GM18870 (cell line): Measurements from ENCODE around the gene MSX1.

Experiments
- ATAC-seq: cut with Tn5 transposase; IDR thresholded peaks from one replicate; pipeline ENCODE4 v1.9.1; 2021; ENCODE audit warnings: moderate library complexity; ENCODE audit not compliant: unreplicated experiment

The MSX1 gene

GRCh38 chr4:4868758-4869723 lies 9.6 kb downstream of the MSX1 start:
- ATAC-seq, result no peak

DNA sequence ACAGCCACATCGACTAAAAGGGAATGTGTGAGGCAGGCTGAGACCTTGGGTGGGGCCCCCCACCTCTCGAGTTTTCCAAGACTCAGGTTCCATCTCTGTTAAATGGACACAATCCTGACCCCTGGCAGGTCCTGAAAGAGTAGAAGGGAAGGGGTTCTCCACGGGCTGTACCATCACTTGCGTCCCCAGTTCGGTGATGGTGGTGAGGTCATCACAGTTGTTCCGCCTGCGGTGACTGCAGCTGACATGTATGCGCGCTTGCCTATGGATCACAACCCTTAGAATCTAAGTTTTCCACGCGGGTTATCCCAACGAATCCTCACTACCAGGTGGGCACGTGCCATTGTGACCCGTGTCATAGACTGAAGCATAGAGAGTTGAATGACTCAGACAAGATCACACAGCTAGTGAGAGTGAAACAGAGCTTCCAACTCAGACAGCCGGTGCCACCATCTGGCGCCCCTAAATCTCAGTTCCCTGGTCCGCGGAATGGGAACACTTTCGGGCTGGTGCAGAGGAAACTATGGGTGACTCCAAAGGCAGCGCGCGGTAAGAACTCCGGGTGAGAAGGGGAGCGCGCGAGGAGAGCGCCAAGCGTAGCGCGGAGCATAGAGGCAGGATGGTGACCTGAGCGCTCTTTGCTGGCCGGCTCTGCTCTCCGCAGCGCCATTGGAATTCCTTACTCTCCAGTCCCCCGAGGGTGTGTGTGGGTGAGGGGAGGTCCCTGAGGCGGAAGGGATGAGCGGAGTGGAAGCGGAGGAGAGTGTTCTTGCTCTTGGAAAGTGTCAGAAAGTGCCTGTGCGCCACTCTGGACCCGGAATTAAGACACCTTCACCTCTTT lies 10.5 kb downstream of the MSX1 start:
- ATAC-seq, result no peak

- no peak for ATAC-seq
Measured at GRCh38 chr4:4870576-4871241, 11.2 kb downstream of the MSX1 start.

DNA sequence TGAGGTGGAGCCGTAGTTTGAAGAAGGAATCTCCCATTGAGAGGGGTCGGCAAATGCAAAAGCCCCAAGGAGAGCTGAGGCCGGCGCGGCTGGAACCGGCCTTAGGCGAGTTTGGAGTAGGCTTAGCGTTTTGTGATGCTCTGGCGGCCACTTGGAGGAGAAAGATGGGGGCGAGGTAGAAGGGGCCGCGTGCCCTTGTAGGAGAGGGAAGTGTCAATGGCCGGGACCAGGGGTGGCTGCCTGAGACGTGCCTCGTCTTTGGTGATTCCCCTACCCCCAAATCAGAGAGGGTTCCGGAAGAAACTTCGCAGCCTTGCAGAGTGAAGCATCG lies 11.7 kb downstream of the MSX1 start:
- no peak for ATAC-seq

DNA sequence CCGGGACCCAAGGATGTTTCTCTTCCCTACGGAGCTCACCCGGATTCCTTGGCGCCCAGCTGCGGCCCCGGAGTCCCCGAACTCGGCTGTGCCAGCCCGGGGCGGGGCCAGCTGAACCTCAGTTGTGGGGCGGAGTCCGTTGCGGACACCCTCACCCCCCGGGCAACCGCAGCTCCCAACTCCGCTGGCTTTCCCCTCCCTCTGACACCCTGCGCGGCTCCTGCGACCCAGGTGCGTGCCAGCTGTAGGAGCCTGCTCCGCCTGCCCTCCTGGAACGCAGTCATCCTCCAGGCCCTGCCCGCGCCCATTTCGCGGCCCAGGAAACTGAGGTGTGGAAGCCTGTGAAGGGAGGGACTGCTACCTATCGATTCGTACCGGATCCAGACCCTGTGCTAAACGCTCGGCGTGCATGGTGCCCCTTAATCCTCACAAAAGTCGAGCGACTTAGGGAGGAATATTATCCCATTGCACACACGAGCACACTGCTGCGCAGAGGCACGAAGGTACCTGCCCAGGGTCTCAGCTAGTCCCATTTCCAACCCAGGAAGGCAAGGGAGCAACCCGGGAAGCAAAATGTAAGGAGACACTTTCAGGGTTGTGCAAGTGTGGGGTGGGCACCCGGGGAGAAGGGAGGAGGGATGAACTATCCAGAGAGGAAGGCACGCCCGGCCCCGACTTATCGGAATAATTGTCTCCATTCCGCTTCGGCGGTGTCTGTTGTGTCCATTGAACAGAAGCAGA lies 12.3 kb downstream of the MSX1 start:
- ATAC-seq, result no peak

DNA sequence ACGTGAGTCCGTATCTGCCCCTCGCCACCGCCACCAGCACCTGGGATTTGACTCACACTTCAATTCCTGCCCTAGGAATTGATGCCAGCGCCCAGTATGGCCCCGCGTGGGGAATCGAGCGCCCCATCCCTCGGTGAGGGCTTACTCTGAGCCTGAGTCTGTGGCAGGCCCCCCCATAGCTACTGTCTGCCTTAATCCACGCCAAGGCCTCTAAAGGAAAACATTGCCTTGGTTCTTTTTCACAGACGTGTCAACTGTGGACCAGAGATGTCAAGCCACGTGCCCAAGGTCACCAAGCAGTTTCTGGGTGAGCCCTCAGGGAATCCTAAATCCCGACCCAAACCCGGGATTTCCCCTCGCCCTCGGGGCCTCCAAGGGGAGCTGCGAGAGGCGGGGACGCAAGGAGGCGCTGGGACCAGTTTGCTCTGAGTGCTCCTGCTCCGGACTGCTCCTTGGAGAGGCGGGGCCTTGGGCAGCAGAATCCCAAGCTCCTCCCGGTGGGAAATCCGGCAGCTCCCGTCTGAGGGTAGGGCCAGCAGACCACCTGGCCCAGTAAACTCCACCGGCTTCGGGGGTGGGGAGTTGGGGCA lies 12.9 kb downstream of the MSX1 start:
- no peak for ATAC-seq

DNA sequence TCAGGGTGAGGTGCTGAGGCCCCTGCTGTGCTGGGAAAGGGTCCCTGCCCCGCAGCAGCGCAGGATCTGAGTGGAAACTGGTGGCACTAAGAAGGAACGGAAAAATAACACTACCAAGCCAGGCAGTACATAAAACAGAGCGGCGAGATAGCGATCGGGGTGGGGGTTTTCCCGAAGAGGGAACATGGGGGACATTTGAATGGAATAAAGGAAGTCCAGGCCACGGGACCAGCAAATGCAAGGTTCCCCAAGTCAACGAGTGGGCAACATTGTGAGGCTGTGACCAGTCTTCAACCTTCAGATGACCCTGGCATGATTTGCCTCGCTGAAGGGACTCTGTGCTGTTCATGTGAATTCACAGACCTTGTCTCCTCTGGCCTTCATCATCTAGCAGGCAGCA lies 13.7 kb downstream of the MSX1 start:
- no peak for ATAC-seq

DNA sequence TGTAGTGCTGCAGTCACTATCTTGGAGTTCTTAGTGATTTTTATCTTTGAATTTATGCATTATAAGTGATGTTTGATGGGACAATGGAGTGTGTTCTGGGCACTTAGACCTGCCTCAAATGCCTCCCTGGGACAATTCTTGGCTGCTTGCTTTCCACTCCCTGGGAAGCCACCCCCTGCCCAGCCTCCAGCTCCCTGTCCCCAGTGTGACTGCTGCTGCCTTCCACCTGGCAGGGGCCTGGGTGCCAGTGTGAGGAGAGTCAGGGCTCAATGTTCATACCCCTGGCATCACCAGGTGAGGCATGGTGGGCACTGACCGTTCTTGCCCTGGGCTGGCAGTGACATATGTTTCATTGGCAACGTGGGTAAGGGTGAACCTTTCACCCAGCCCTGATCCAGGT lies 14.8 kb downstream of the MSX1 start:
- ATAC-seq, result no peak

DNA sequence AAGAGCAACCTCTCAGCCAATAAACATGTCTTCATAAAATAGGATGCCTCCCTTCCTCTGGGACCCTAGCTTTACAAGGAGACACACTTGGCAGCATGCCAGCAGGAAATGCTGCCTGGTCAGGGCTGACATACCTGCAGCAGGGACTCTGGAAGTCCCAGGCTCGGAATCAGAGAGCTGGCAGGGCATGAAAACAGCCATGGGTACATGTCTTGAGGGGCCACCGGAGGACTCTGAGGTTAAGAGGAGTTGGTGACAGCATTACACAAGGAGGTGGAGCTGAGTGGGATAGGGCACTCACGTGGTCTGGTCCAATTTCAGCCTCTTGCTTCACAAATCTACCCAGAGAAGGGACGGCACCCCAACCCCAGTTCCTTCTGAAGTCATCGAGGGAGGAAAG lies 15.7 kb downstream of the MSX1 start:
- ATAC-seq, result no peak

DNA sequence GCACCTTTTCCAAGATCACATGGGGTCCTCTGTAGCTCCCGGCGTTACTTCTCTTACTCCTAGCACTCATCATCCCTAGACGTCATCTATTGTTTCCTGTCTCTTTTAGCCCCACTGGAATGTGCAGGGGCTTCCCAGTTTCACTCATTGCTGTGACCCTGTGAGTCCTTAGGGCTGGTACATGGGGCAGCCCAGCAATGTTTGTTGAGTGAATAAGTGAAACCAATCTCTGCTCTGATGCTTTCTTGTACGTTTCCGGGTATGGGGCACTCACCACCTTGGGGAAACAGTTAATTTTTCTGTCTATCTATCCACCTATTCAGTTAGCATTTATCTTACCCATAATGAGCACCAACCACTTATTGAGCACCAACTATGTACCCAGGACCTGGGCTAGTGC lies 16.1 kb downstream of the MSX1 start:
- ATAC-seq, result no peak

GRCh38 chr4:4876945-4877661 lies 17.6 kb downstream of the MSX1 start:
- no peak for ATAC-seq

GRCh38 chr4:4880492-4880891 lies 21.0 kb downstream of the MSX1 start:
- no peak for ATAC-seq

- no peak for ATAC-seq
Measured at GRCh38 chr4:4881432-4881831, 22.0 kb downstream of the MSX1 start.

GRCh38 chr4:4884611-4885010 lies 25.1 kb downstream of the MSX1 start:
- ATAC-seq, result no peak

GRCh38 chr4:4887426-4887825 lies 28.0 kb downstream of the MSX1 start:
- no peak for ATAC-seq

DNA sequence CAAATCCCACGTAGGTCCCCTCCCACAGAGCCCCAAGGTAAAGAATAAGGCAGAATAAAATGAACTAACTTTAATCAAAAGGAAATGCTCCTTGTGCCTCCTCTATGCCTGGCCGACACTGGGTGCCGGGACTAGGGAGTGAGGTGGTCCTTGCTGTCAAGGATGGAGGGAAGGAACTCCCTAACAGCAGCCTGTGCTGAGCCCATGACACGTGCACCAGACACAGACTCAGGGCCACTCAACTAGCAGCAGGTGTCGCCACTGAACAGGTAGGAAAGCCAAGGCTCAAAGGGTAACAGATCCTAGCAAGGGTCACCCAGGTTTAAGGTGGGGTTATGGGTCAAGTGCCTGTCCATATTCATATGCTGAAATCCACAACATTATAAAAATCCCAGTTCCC lies 29.2 kb downstream of the MSX1 start:
- no peak for ATAC-seq

DNA sequence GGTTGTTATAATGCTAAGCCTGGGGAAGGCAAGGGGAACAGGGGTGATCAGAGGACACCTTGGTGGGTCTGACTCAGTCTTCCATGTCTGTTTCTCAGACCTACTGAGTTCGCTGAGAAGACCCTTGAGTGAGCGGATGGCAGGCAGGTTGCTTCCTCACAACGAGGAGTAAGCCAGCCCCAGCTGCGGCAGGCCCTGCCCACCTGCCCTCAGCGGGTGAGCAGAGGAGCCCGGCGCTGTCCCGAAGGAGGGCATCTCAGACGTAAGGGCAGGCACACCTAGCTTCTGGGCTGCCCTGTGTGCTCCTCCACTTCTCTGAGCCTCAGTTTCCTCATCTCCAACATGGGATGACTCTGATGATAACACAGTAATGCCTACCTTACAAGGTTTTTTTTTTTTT lies 30.3 kb downstream of the MSX1 start:
- ATAC-seq, result no peak

GRCh38 chr4:4890574-4891255 lies 31.2 kb downstream of the MSX1 start:
- no peak for ATAC-seq

GRCh38 chr4:4893721-4894120 lies 34.3 kb downstream of the MSX1 start:
- no peak for ATAC-seq
